ENCODE data around the gene RAB4A. TPM values are rescaled to one million over a fixed set of nuclear protein-coding genes. Genes with fewer than 3 reads are reported as not detected.
"Not testable (repeated sequence)": the region's sequence is repeated elsewhere in the genome, so short reads cannot be mapped to it uniquely, and the experiment has no call there.

Gene RAB4A
- total RNA-seq, 1 donor from 2014 or later, result 71.8 TPM

DNA sequence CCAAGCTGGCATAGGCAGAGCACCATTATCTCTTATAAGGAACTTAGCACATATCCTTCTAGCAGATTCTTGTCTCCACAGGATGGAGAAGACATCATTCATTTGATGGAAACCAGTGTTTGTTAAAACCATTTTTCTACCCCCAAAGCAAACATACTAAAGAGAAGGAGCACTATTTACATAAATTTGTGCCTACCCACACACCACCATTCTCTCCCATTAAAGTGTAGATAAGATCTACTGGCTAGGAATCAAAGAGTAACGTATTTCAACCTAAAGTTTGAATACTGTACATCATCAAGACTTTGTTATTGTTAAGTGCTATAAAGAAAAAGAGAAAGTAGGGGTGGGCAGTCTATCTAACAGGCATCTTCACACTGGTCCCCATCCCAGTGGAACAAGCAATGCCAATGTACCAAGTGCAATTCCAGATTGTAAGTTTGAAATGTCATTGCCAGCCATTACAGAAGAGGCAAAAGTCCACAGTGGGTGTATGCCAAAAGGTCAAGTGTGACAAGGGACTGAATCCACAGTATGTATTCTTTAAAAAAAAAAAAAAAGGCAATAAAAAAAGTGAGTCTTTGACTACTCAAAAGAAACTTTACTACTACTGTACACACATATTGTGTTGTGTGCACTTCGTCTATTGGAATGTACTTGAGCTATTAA, 53.1 kb downstream of the RAB4A start:
- Mint-ChIP-seq H3K36me3 (peaks cover 38% of the 10 kb centered on the region), H3K4me3 (no peak overlapping the region), H3K9me3 (no peaks in the 10 kb centered on the region), H3K27me3 (no peaks in the 10 kb centered on the region), H3K4me1 (ENCODE audit: unreplicated experiment) (peaks cover 9% of the 10 kb centered on the region), H3K27ac (no peak overlapping the region)
- TF ChIP-seq, protein P1, sequence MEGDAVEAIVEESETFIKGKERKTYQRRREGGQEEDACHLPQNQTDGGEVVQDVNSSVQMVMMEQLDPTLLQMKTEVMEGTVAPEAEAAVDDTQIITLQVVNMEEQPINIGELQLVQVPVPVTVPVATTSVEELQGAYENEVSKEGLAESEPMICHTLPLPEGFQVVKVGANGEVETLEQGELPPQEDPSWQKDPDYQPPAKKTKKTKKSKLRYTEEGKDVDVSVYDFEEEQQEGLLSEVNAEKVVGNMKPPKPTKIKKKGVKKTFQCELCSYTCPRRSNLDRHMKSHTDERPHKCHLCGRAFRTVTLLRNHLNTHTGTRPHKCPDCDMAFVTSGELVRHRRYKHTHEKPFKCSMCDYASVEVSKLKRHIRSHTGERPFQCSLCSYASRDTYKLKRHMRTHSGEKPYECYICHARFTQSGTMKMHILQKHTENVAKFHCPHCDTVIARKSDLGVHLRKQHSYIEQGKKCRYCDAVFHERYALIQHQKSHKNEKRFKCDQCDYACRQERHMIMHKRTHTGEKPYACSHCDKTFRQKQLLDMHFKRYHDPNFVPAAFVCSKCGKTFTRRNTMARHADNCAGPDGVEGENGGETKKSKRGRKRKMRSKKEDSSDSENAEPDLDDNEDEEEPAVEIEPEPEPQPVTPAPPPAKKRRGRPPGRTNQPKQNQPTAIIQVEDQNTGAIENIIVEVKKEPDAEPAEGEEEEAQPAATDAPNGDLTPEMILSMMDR (conservative IDR thresholded peaks at IDR 0.05), result no peak
- no peak for DNase-seq (ENCODE audit: extremely low spot score, unreplicated experiment)

DNA sequence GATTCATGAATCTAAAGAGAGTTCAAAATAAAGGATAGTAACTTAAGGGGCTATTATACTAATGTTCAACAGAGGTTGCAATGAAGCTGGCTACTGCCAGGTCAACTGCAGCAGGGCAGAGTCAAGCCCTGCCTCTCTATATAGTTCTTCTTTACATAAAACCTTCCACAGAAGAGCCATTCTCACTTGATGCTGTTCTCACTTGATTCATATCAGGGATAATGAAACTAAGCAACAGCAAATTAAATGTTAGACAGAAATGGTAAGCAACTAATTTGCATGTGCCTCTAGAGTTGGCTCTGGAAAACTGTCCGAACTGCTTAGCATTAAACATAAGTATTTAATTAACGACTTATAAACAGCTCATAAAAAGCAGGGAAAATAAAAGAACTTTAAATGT, 54.5 kb downstream of the RAB4A start:
- peaks cover 9% of the 10 kb centered on the region for H3K4me1 Mint-ChIP-seq (ENCODE audit: unreplicated experiment)
- no peaks in the 10 kb centered on the region for H3K9me3 Mint-ChIP-seq
- TF ChIP-seq, protein P1 (conservative IDR thresholded peaks at IDR 0.05), result no peak
- DNase-seq (ENCODE audit: extremely low spot score, unreplicated experiment), result no peak
- no peak overlapping the region for H3K4me3 Mint-ChIP-seq
- H3K27ac Mint-ChIP-seq, result no peak overlapping the region
- H3K36me3 Mint-ChIP-seq, result peaks cover 35% of the 10 kb centered on the region
- H3K27me3 Mint-ChIP-seq, result no peaks in the 10 kb centered on the region

DNA sequence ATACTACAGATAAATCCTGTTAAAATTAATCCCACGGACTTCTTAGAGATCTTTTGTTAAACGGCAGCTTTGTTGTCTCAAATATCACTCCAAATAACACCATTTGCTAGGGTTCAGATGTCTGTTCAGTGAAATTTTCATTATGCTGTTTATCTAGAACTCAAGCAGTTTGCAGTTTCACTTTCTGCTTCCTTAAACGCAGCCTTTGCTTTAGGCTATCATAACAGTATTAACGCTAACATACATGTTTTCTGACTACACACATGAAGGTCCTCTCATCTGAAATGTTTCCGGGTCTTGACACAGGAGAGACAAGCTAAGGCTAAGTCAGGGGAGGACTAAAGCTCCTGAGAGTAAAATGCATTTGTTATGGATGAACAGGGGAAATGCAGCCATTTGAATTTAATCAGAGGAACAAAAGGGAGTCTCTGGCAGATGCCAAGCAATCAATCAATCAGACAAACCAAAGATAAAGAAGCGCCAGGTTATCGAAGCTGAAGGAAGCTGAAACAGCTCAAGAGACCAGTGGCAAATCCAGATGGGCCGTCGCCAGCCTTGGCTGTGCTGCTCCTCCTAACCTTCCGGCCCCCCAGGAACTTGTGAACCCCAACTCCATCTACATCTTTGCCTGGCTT, 55.1 kb downstream of the RAB4A start:
- peaks cover 35% of the 10 kb centered on the region for H3K36me3 Mint-ChIP-seq
- no peaks in the 10 kb centered on the region for H3K27me3 Mint-ChIP-seq
- H3K9me3 Mint-ChIP-seq, result no peaks in the 10 kb centered on the region
- TF ChIP-seq, protein P1 (conservative IDR thresholded peaks at IDR 0.05), result no peak
- peaks cover 9% of the 10 kb centered on the region for H3K4me1 Mint-ChIP-seq (ENCODE audit: unreplicated experiment)
- no peak overlapping the region for H3K27ac Mint-ChIP-seq
- H3K4me3 Mint-ChIP-seq, result no peak overlapping the region
- DNase-seq (ENCODE audit: extremely low spot score, unreplicated experiment), result no peak

DNA sequence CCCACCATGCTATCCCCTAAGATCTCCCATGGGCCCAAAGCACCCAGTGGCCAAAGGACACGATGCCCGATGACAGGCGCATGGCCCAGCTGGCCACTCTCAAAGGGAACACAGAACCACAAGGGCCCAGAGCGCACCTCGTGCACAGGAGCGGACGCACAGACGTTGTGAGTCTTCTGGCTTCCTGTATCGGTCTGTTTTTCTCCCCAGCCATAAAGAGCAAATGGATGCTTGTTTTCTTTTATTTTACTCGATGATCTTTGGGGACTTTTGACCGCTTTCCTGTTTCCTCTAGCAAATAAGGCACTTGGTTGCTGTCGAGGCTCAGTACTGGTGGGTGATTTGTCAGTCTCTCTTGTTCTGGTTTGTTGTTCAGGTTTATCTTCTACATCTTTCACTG, 55.7 kb downstream of the RAB4A start:
- no peak for DNase-seq (ENCODE audit: extremely low spot score, unreplicated experiment)
- H3K4me1 Mint-ChIP-seq (ENCODE audit: unreplicated experiment), result peaks cover 9% of the 10 kb centered on the region
- no peak overlapping the region for H3K27ac Mint-ChIP-seq
- H3K36me3 Mint-ChIP-seq, result peaks cover 33% of the 10 kb centered on the region
- no peaks in the 10 kb centered on the region for H3K9me3 Mint-ChIP-seq
- no peaks in the 10 kb centered on the region for H3K27me3 Mint-ChIP-seq
- TF ChIP-seq, protein P1 (conservative IDR thresholded peaks at IDR 0.05), result no peak
- no peak overlapping the region for H3K4me3 Mint-ChIP-seq

DNA sequence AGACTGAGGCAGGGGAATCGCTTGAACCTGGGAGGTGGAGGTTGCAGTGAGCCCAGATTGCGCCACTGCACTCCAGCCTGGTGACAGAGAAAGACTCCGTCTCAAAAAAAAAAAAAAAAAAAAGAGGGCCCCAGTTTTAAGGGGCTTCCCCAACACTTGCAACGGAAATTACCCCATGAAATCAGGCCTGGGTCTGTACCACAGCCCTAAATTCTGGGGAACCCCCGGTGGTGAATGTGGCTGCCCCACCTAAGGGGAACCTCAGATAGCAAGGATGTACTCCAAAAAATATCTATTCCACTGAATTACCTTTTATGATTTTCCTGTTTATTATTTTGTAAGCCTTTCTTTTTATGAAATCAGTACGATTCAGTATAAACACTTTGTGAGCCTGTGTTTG, 56.9 kb downstream of the RAB4A start:
- H3K27ac Mint-ChIP-seq; DNase-seq (ENCODE audit: extremely low spot score, unreplicated experiment); H3K9me3 Mint-ChIP-seq; H3K27me3 Mint-ChIP-seq; H3K4me1 Mint-ChIP-seq (ENCODE audit: unreplicated experiment); H3K4me3 Mint-ChIP-seq: not testable (repeated sequence)
- H3K36me3 Mint-ChIP-seq, result peaks cover 27% of the 10 kb centered on the region

DNA sequence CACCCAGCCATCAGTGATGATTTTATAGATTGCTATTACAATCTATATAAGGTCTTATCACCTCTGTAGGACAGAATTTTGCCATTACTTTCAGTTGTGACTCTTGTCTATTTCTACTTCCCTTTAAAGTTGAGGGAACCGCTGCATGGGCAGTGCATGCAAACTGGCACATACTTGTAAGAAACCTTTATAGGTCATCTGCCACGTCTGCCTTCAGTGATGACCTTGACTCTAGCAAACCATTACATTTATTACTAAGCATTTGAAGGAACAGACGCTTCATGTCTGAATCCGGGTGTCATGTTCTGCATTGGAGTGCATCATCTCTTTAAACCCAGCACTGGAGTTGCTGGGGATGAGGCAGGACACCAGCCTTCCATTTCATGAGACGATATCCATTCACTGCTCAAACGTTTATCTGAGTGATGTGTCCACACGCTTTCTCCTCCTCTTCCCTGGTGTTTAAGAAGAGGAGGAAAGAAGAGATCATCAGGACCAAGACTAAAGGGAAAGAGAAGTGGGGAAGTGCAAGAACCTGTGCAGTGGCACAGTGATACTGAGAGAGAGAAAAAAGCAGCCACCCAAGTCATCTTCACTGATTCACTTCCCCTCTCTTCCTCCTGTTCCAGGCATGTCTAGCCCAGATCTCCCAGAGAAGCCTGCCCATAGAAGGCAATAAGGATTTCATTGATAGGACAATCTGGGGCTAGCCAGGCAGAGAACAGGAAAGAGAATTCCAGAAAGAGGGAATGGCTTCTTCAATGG, 57.9 kb downstream of the RAB4A start:
- Mint-ChIP-seq H3K27me3 (no peaks in the 10 kb centered on the region), H3K4me1 (ENCODE audit: unreplicated experiment) (peaks cover 9% of the 10 kb centered on the region)

More for the DNA sequence above, 57.9 kb downstream of the RAB4A start:
- DNase-seq (ENCODE audit: extremely low spot score, unreplicated experiment), result no peak
- TF ChIP-seq, protein P1 (conservative IDR thresholded peaks at IDR 0.05), result no peak
- Mint-ChIP-seq H3K27ac (no peak overlapping the region), H3K9me3 (no peaks in the 10 kb centered on the region), H3K36me3 (peaks cover 24% of the 10 kb centered on the region), H3K4me3 (no peak overlapping the region)
